ENCODE data around the gene C21orf91. TPM values are rescaled to one million over a fixed set of nuclear protein-coding genes. Genes with fewer than 3 reads are reported as not detected.

C21orf91 gene
- total and polyA plus RNA-seq, 2 donors (not counting 1 experiment from before 2014, with no cell fraction given): 6.7 to 32.3 TPM

DNA sequence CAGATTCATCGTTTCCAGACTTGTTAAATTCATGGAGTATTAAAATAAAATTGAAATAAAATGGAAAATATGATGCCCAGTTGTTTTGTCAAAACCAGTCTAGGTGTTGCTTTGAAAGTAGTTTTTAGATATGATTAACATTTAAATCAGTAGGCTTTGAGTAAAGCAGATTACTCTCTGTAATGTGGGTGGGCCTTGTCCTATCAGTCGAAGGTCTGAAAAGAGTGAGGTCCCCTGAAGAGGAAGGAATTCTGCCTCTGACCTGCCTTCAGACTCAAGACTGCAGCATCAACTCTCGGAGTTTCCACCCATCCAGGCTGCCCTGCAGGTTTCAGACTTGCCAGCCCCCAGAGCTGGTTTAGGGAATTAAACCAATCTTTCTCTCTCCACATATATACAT is 36.2 kb downstream of the C21orf91 start:
- Mint-ChIP-seq H3K9me3 (ENCODE audit: insufficient read depth) (peaks cover 5% of the 10 kb centered on the region), H3K27me3 (no peaks in the 10 kb centered on the region), H3K4me3 (no peak overlapping the region), H3K27ac (no peak overlapping the region), H3K4me1 (peaks cover 66% of the 10 kb centered on the region)
- Histone ChIP-seq H3K4me3 (ENCODE audit: control extremely low read depth in 1 of 5, extremely low read depth in 1 of 5, insufficient read depth in 1 of 5, low read depth in 2 of 5, low read length in 4 of 5) (no peak overlapping the region), H3K27ac (ENCODE audit: low read length in 2 of 2) (no peak overlapping the region), H3K79me2 (ENCODE audit: control insufficient read depth, insufficient read depth, low read length) (no peaks in the 10 kb centered on the region), H4K20me1 (ENCODE audit: control insufficient read depth, insufficient read depth, low read length, poor library complexity, severe bottlenecking) (no peaks in the 10 kb centered on the region), H2AFZ (ENCODE audit: insufficient read depth, low read depth, low read length, poor library complexity, severe bottlenecking) (no peak overlapping the region), H3K9ac (ENCODE audit: low read length) (no peak overlapping the region), H3K27me3 (replicated peaks in 1 of 4; ENCODE audit: control extremely low read depth in 1 of 4, control insufficient read depth in 3 of 4, insufficient read depth in 4 of 4, low read length in 3 of 4) (peaks cover 0 to 5% (median 0%) of the 10 kb centered on the region in 4 experiments), H3K4me2 (replicated peaks; ENCODE audit: low read depth, low read length, poor library complexity, severe bottlenecking) (no peak overlapping the region), H3K9me3 (ENCODE audit: control extremely low read depth in 1 of 3, control insufficient read depth in 2 of 3, insufficient read depth in 1 of 3, low read length in 2 of 3) (peaks cover 0 to 4% (median 1%) of the 10 kb centered on the region in 3 donors), H3K4me1 (ENCODE audit: control insufficient read depth in 2 of 2, insufficient read depth in 2 of 2, low read length in 2 of 2) (peaks cover 49 to 65% of the 10 kb centered on the region in 2 donors), H3K36me3 (replicated peaks in 1 of 2; ENCODE audit: control extremely low read depth in 1 of 2, control insufficient read depth in 1 of 2, extremely low read depth in 1 of 2, insufficient read depth in 2 of 2, low read length in 1 of 2) (peaks cover 2 to 9% of the 10 kb centered on the region in 2 experiments)
- intact Hi-C loops (cut with micrococcal nuclease): loop anchor here (5.0 kb wide), 1 partner anchor 271 kb away; the partner anchor contains the start of gene CXADR
- ATAC-seq (ENCODE audit: low read depth): no peak
- 86% methylated on average over 1 of the region's 3 CpGs for WGBS (ENCODE audit: insufficient coverage)
- ChIA-PET CTCF (no interaction called here), POLR2A (interaction anchor here (1.7 kb wide), 1 partner anchor 36 kb away, joined by 14 read pairs; the partner anchor contains the start of gene C21orf91)
- TF ChIP-seq EZH2 (IDR thresholded peaks at IDR 0.05; ENCODE audit: borderline replicate concordance, insufficient read depth, low read depth, low read length, poor library complexity, severe bottlenecking): no peak
- TF ChIP-seq, protein P1, sequence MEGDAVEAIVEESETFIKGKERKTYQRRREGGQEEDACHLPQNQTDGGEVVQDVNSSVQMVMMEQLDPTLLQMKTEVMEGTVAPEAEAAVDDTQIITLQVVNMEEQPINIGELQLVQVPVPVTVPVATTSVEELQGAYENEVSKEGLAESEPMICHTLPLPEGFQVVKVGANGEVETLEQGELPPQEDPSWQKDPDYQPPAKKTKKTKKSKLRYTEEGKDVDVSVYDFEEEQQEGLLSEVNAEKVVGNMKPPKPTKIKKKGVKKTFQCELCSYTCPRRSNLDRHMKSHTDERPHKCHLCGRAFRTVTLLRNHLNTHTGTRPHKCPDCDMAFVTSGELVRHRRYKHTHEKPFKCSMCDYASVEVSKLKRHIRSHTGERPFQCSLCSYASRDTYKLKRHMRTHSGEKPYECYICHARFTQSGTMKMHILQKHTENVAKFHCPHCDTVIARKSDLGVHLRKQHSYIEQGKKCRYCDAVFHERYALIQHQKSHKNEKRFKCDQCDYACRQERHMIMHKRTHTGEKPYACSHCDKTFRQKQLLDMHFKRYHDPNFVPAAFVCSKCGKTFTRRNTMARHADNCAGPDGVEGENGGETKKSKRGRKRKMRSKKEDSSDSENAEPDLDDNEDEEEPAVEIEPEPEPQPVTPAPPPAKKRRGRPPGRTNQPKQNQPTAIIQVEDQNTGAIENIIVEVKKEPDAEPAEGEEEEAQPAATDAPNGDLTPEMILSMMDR (IDR thresholded peaks at IDR 0.05): no peak
- DNase-seq: no peak

DNA sequence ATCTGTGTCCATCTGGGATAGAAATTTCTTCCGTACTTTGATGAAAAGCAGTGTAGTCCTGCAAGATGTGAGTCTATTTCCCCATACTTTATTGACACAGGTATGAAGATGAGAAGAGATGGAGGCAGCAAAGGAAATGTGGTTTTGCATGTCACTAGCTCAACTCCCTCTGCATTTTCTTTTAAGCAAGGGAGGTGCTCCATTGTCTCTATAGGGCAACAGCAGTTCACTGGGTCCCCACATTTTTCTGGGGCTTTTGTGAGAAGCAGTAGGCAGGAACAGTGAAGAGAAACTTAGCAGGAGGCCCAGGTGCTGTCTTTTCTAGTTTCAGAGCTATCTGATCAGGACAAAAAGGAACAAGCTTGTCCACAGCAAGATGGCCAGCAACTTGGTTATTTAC is 37.1 kb downstream of the C21orf91 start:
- CTCF ChIA-PET: no interaction called here
- no CpG with 5 or more reads among the region's 1 CpG for WGBS (ENCODE audit: insufficient coverage)
- H3K27ac ChIP-seq (ENCODE audit: low read length in 2 of 2): no peak overlapping the region

More for the DNA sequence above, 37.1 kb downstream of the C21orf91 start:
- peaks cover 2 to 5% of the 10 kb centered on the region in 2 experiments for H3K36me3 ChIP-seq (replicated peaks in 1 of 2; ENCODE audit: control extremely low read depth in 1 of 2, control insufficient read depth in 1 of 2, extremely low read depth in 1 of 2, insufficient read depth in 2 of 2, low read length in 1 of 2)
- H3K27ac Mint-ChIP-seq: peak overlapping the region; percentile 22
- peaks cover 49 to 65% of the 10 kb centered on the region in 2 donors for H3K4me1 ChIP-seq (ENCODE audit: control insufficient read depth in 2 of 2, insufficient read depth in 2 of 2, low read length in 2 of 2)
- POLR2A ChIA-PET: interaction anchor here (0.8 kb wide), 1 partner anchor 37 kb away, joined by 3 read pairs; the partner anchor contains the start of gene C21orf91
- H3K4me2 ChIP-seq (replicated peaks; ENCODE audit: low read depth, low read length, poor library complexity, severe bottlenecking): no peak overlapping the region
- no peak overlapping the region for H2AFZ ChIP-seq (ENCODE audit: insufficient read depth, low read depth, low read length, poor library complexity, severe bottlenecking)
- peaks cover 5% of the 10 kb centered on the region for H3K9me3 Mint-ChIP-seq (ENCODE audit: insufficient read depth)
- peak overlapping the region; percentile 21 for H3K4me3 Mint-ChIP-seq
- no peak for DNase-seq
- H3K79me2 ChIP-seq (ENCODE audit: control insufficient read depth, insufficient read depth, low read length): no peaks in the 10 kb centered on the region
- no peak overlapping the region for H3K4me3 ChIP-seq (ENCODE audit: control extremely low read depth in 1 of 5, extremely low read depth in 1 of 5, insufficient read depth in 1 of 5, low read depth in 2 of 5, low read length in 4 of 5)
- intact Hi-C loops (cut with micrococcal nuclease): loop anchor here (5.0 kb wide), 1 partner anchor 270 kb away; the partner anchor contains the start of gene CXADR
- peaks cover 0 to 5% (median 0%) of the 10 kb centered on the region in 4 experiments for H3K27me3 ChIP-seq (replicated peaks in 1 of 4; ENCODE audit: control extremely low read depth in 1 of 4, control insufficient read depth in 3 of 4, insufficient read depth in 4 of 4, low read length in 3 of 4)
- TF ChIP-seq EZH2 (IDR thresholded peaks at IDR 0.05; ENCODE audit: borderline replicate concordance, insufficient read depth, low read depth, low read length, poor library complexity, severe bottlenecking): no peak
- TF ChIP-seq, protein P1 (IDR thresholded peaks at IDR 0.05): no peak
- H4K20me1 ChIP-seq (ENCODE audit: control insufficient read depth, insufficient read depth, low read length, poor library complexity, severe bottlenecking): no peaks in the 10 kb centered on the region
- peaks cover 65% of the 10 kb centered on the region for H3K4me1 Mint-ChIP-seq
- no peaks in the 10 kb centered on the region for H3K27me3 Mint-ChIP-seq
- no peak for ATAC-seq (ENCODE audit: low read depth)
- no peak overlapping the region for H3K9ac ChIP-seq (ENCODE audit: low read length)
- H3K9me3 ChIP-seq (ENCODE audit: control extremely low read depth in 1 of 3, control insufficient read depth in 2 of 3, insufficient read depth in 1 of 3, low read length in 2 of 3): peaks cover 0 to 4% (median 1%) of the 10 kb centered on the region in 3 donors

All from B cell (primary cell).